Mesodermal cell (in vitro differentiated cells): Measurements from ENCODE around the gene JPH3.

Source experiments
- H3K27ac ChIP-seq: 2 replicates; pipeline ENCODE4 v1.7.0; 2013; ENCODE audit warnings: mild to moderate bottlenecking, low read depth, low read length, moderate library complexity; ENCODE audit not compliant: severe bottlenecking
- H3K36me3 ChIP-seq: 2 replicates; pipeline ENCODE4 v1.7.1; 2013; ENCODE audit warnings: mild to moderate bottlenecking, low read length, moderate library complexity; ENCODE audit not compliant: control insufficient read depth, insufficient read depth
- H3K4me1 ChIP-seq: one replicate; pipeline ENCODE4 v1.7.1; 2013; ENCODE audit warnings: mild to moderate bottlenecking, low read length; ENCODE audit not compliant: insufficient read depth, control insufficient read depth, poor library complexity, severe bottlenecking
- H3K4me3 ChIP-seq: 2 replicates; pipeline ENCODE4 v1.7.0; 2013; ENCODE audit warnings: low read length, control low read depth, mild to moderate bottlenecking; ENCODE audit not compliant: insufficient read depth, poor library complexity, severe bottlenecking; ENCODE audit errors: extremely low read depth
- H3K9me3 ChIP-seq: 2 replicates; pipeline ENCODE4 v1.7.1; 2013; ENCODE audit warnings: mild to moderate bottlenecking, low read length, moderate library complexity; ENCODE audit not compliant: control insufficient read depth
- WGBS, 2 experiments: methylation state at CpG; one replicate each; pipeline ENCODE4 v1.1.5; 2013; ENCODE audit warnings: missing lambda C conversion rate in 2 of 2; ENCODE audit not compliant: insufficient coverage in 2 of 2; 5-methylcytosine and 5-hydroxymethylcytosine counted together

Gene JPH3

DNA sequence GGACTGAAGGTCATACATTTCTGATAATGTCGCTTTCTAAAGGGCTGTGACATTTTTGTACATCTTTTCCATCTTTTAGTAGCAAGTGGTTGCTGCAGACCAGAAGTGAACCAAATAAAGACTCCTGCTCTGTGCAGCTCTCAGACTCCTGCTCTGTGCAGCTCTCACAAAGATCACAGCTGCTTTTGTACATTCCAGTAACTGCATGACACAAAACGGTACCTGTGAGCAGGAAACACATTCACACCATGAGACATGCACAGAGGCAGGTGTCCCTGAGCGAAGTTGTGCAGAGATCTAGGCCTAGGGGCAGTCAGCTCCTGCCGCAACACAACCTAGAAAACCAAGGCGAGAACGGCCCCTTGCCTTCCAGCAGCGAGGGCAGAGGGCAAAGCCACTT, 95.9 kb downstream of the JPH3 start:
- Histone ChIP-seq H3K4me3 (no peak overlapping the region), H3K36me3 (peaks cover 65% of the 10 kb centered on the region), H3K9me3 (no peaks in the 10 kb centered on the region), H3K4me1 (no peaks in the 10 kb centered on the region), H3K27ac (no peak overlapping the region)
- 94 to 98% methylated on average over 7 of the region's 7 CpGs for WGBS, 2 experiments

DNA sequence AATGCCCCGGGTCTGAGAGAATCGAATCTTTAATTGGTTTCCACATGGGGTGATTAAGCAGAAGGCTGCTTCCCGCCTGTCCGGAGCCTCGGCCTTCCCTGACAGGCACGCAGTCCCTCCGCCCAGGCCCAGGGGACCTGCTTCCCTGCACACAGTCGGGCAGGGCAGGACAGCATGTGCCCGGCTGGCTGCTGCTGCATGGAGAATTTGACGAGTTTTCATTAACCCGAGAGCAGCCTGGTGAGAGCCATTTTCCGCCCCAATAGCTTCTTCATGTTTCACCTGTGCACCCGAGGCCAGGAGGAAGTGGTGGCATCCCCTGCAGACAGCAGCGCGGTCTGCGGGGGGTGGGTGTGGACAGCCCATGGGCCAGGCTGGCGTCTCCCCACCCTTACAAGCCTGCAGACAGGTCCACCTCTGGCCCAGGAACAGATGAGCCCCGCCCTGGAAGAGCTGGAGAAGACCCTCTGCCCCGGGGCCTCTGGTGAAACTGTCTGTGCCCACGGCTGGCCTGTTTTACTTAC, 96.4 kb downstream of the JPH3 start:
- Histone ChIP-seq H3K4me3 (no peak overlapping the region), H3K36me3 (peaks cover 70% of the 10 kb centered on the region), H3K27ac (no peak overlapping the region), H3K4me1 (no peaks in the 10 kb centered on the region), H3K9me3 (no peaks in the 10 kb centered on the region)
- WGBS, 2 experiments: 93 to 97% methylated on average over 16 to 18 of the region's 20 CpGs

DNA sequence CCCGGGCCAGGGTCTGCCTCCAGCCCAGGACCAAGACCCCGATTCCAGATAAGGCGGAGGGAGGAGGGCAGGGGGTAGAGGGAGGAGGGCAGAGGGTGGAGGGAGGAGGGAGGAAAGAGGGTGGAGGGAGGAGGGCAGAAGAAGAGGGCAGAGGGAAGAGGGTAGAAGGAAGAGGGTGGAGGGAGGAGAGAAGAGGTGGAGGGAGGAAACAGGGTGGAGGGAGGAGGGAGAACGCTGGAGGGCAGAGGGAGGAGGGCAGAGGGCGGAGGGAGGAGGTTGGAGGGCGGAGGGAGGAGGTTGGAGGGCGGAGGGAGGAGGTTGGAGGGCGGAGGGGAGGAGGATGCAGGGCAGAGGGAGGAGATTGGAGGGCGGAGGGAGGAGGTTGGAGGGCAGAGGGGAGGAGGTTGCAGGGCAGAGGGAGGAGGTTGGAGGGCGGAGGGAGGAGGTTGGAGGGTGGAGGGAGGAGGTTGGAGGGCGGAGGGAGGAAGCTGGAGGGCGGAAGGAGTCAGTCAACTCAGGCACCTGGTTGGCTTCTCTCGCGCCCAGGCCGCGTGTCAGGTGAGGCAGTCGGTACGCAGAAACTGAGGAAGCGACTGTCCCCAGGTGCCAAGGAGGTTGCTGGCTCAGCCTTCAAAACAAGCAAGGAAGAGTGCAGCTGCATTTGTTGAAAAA, 98.2 kb downstream of the JPH3 start:
- no peaks in the 10 kb centered on the region for H3K9me3 ChIP-seq
- no peaks in the 10 kb centered on the region for H3K4me1 ChIP-seq
- H3K4me3 ChIP-seq: no peak overlapping the region
- H3K36me3 ChIP-seq: peaks cover 63% of the 10 kb centered on the region
- no peak overlapping the region for H3K27ac ChIP-seq
- 93 to 97% methylated on average over 13 to 19 of the region's 19 CpGs for WGBS, 2 experiments

DNA sequence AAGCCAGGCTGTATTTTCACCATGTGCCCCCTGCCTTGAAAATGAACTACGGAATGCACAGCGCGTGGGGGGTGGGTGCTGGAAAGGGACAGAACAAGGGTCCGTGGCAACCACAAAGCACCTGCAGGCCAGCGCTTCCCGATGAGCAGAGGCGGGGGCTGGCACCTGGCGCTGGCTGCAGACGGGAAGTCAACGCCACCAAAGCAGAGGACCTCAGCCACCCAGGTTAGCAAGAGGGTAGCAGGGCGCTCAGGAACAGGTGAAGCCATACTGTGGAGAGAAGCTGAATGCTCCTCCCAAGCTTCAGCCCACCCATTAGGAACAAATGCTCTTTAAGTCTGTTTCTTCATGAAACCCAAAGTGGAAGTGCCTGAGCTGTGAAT, 98.8 kb downstream of the JPH3 start:
- Histone ChIP-seq H3K4me3 (no peak overlapping the region), H3K9me3 (no peaks in the 10 kb centered on the region), H3K36me3 (peaks cover 61% of the 10 kb centered on the region), H3K4me1 (no peaks in the 10 kb centered on the region), H3K27ac (no peak overlapping the region)
- 95 to 99% methylated on average over 10 to 11 of the region's 11 CpGs for WGBS, 2 experiments

DNA sequence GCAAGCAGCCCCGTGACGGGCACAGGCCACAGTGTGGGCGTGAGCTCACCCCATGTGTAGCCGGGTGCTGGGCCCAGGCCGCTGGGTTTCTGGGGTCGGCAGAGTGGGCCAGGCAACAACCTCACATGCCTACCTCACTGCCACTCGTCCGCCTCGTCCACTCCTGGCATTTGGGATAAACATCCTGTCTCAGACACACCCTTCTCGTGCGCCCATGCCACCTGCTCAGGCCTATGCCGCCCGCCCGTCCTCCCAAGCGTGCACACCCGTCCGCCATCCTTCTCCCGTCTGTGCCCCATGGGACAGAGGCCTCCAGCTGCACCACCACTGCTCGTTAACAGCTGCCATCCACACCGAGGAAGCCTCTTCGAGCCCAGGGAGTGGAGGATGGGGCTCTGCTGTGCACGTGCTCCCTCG, 99.2 kb downstream of the JPH3 start:
- H3K4me1 ChIP-seq: no peaks in the 10 kb centered on the region
- H3K9me3 ChIP-seq: no peaks in the 10 kb centered on the region
- peaks cover 60% of the 10 kb centered on the region for H3K36me3 ChIP-seq
- 91 to 95% methylated on average over 23 of the region's 23 CpGs for WGBS, 2 experiments
- no peak overlapping the region for H3K27ac ChIP-seq
- no peak overlapping the region for H3K4me3 ChIP-seq

DNA sequence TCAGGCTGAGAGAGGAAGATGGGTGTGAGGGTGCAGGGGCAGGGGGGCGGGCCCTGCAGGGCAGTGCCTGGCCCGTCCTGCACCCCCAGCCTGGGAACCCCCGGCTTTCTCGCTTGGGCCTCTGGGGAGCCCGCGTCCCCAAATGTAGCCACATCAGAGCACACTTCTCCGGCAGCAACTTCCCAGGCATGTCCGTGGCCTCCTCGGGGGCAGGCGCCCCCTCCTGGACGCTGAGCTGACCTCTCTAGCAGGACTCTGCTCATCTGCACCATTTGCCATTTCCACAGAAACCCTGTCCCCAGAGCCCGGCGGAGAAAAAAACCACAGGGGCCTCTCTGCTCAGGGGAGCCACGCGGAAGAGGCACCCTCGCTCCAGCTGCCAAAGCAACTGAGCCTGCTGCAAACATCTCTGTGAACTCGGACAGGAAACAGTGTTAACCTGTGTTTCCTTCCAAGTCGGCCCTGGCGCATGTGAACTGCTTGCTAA, 100.1 kb downstream of the JPH3 start:
- 72 to 73% methylated on average over 18 to 19 of the region's 19 CpGs for WGBS, 2 experiments

DNA sequence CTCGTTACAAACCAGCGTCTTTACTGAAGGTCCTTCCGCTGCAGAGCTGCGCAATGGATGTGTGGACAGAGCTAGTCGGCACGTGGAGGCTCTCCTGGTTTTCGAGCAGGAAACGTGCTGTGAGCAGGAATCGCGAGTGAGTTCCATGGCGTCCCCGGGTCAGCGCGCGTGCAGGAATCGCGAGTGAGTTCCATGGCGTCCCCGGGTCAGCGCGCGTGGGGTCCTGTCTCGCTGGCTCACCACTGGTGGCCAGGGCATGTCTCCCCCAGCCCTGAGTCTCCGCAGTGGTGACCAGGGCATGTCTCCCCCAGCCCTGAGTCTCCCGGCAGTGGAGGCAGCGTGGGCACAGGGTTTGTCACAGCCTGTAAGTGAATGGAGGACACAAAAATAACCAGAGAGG, 100.8 kb downstream of the JPH3 start:
- Histone ChIP-seq H3K27ac (no peak overlapping the region), H3K4me3 (no peak overlapping the region), H3K4me1 (no peaks in the 10 kb centered on the region), H3K9me3 (no peaks in the 10 kb centered on the region), H3K36me3 (peaks cover 56% of the 10 kb centered on the region)
- 95 to 98% methylated on average over 26 of the region's 26 CpGs for WGBS, 2 experiments

More for the DNA sequence above, 100.1 kb downstream of the JPH3 start:
- Histone ChIP-seq H3K4me3 (no peak overlapping the region), H3K27ac (no peak overlapping the region), H3K4me1 (no peaks in the 10 kb centered on the region), H3K36me3 (peaks cover 56% of the 10 kb centered on the region), H3K9me3 (no peaks in the 10 kb centered on the region)

DNA sequence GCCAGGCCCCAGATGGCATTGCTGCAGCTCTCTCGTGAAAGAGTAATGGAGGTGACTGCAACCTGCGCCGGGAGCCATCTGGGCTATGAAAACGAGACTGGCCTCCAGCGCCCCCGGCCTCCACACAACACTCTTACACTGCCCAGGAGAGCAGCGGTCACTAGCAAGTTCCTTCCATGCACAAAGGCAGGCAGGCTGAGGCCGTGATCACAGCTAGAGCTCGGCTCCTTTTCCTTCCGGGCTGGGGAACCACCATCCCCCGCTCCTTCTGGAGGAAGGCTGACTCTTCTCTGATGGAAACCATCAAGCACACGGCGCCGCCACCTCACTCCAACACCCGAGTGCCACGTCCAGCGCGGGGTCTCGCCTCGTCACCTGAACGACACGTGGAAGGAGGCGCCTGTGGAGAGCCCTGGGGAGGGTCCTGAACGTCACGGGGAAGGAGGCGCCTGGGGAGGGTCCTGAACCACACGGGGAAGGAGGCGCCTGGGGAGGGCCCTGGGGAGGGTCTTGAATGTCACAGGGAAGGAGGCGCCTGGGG, 101.6 kb downstream of the JPH3 start:
- H3K4me3 ChIP-seq: no peak overlapping the region
- WGBS, 2 experiments: 87 to 90% methylated on average over 23 to 26 of the region's 29 CpGs
- H3K27ac ChIP-seq: no peak overlapping the region

DNA sequence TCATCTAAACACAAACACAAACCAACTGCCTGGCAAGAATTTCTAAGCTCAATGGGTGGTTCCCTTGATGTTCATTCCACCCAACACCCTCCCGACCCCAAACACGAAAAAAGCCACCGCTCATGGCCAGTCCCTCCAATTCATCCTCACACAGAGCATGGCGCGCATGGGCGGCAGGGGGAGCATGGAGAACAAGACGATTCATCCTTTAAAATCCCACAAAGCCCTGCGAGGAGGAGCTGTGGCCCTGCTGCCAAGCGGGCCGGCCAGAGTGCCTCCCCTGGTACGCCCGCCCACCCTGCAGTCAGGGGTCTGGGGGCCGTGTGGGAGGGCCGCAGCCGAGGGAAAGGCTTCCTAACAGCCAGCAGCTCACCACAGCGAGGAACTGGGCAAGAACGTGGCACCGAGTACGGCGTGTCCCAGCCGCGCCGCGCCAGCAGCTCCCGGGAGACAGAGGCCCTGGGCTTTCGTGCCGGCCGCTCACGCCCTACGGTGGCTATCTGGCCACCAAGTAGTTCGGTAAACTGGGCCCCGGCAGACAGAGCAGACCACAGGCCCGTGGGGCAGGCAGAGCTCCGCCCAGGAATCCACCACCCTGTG, 102.5 kb downstream of the JPH3 start:
- H3K4me3 ChIP-seq: no peak overlapping the region
- H3K36me3 ChIP-seq: peaks cover 54% of the 10 kb centered on the region
- no peaks in the 10 kb centered on the region for H3K4me1 ChIP-seq
- no peaks in the 10 kb centered on the region for H3K9me3 ChIP-seq
- 89 to 93% methylated on average over 31 to 34 of the region's 34 CpGs for WGBS, 2 experiments
- no peak overlapping the region for H3K27ac ChIP-seq

More for the DNA sequence above, 101.6 kb downstream of the JPH3 start:
- H3K4me1 ChIP-seq: no peaks in the 10 kb centered on the region
- H3K9me3 ChIP-seq: no peaks in the 10 kb centered on the region
- H3K36me3 ChIP-seq: peaks cover 56% of the 10 kb centered on the region

DNA sequence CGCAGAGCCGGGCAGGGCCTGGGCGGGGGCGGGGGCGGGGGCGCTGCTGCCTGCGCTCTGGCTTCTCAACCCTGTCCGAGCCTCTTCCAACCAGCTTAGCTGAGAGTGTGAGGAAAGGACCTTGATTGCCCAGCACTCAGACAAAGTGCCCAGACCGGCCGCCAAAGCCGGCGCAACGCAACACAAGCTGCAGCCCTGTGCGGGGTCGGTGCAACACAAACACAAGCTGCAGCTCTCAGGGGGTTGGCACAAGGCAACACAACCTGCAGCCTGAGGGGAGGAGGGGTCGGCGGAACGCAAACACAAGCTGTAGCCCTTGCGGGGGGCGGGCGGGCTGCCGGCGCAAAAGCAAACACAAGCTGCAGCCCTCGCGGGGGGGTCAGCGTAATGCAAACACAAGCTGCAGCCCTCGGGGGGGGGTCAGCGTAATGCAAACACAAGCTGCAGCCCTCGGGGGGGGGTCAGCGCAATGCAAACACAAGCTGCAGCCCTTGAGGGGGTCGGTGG, 103.5 kb downstream of the JPH3 start:
- no peaks in the 10 kb centered on the region for H3K4me1 ChIP-seq
- H3K4me3 ChIP-seq: no peak overlapping the region
- H3K9me3 ChIP-seq: no peaks in the 10 kb centered on the region
- peak overlapping the region; percentile 3 for H3K27ac ChIP-seq
- WGBS, 2 experiments: 70% methylated on average over 21 to 24 of the region's 31 CpGs
- peaks cover 59% of the 10 kb centered on the region for H3K36me3 ChIP-seq
